Measurements from ENCODE around the gene STX7. TPM values are rescaled to one million over a fixed set of nuclear protein-coding genes. Genes with fewer than 3 reads are reported as not detected.
A peak's percentile ranks its signal among the peaks of the same experiment; 100 is the strongest.

STX7 gene
- total RNA-seq, 1 donor from 2014 or later: 27.8 TPM

DNA sequence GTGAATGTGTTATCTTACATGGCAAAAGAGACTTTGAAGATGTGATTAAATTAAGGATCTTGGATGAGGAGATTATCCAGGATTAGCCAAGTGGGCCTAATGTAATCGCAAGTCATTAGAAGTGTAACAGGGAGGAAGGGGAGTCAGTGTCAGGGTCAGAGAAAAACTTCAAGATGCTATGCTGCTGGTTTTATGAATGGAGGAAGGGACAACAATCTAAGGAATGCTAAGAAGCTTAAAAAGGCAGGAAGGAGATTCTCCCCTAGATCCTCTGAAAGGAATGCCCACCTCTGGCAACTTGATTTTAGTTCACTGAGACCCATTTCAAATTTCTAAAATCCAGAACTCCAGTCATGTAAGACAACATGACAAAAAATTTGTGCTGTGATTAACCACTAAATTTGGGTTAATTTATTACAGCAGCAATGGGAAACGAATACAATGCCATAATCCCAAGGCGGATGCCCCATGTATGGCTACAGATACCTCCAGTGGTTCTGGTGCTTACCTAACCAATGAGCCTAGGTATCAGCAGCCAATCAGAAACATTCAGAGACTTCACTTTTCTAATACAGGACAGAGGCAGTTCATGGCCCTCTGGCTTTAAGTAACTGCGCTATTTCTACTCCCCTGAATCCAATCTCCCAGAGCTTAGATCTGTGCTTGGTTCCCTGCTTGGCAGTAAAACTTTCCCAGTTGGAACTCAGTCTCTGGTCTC is 36.0 kb upstream of the STX7 start:
- TF ChIP-seq EZH2phosphoT487 (IDR thresholded peaks at IDR 0.05) (no peak), EZH2 (IDR thresholded peaks at IDR 0.05) (no peak)
- TF ChIP-seq, protein P1, sequence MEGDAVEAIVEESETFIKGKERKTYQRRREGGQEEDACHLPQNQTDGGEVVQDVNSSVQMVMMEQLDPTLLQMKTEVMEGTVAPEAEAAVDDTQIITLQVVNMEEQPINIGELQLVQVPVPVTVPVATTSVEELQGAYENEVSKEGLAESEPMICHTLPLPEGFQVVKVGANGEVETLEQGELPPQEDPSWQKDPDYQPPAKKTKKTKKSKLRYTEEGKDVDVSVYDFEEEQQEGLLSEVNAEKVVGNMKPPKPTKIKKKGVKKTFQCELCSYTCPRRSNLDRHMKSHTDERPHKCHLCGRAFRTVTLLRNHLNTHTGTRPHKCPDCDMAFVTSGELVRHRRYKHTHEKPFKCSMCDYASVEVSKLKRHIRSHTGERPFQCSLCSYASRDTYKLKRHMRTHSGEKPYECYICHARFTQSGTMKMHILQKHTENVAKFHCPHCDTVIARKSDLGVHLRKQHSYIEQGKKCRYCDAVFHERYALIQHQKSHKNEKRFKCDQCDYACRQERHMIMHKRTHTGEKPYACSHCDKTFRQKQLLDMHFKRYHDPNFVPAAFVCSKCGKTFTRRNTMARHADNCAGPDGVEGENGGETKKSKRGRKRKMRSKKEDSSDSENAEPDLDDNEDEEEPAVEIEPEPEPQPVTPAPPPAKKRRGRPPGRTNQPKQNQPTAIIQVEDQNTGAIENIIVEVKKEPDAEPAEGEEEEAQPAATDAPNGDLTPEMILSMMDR (IDR thresholded peaks at IDR 0.05): no peak
- Histone ChIP-seq H3K36me3 (no peaks in the 10 kb centered on the region), H3K9ac (no peak overlapping the region), H3K4me3 (no peak overlapping the region), H3K27me3 (no peaks in the 10 kb centered on the region), H3F3A (ENCODE audit: low read depth) (no peaks in the 10 kb centered on the region), H3K4me1 (peaks cover 3% of the 10 kb centered on the region), H3K27ac (no peak overlapping the region), H3K4me2 (no peak overlapping the region), H3K9me3 (ENCODE audit: low read depth) (no peaks in the 10 kb centered on the region), H3K79me2 (ENCODE audit: low read depth) (no peaks in the 10 kb centered on the region), H4K20me1 (ENCODE audit: low read depth) (no peaks in the 10 kb centered on the region), H2AFZ (replicated peaks) (no peak overlapping the region)
- H3K9me3 Mint-ChIP-seq: no peaks in the 10 kb centered on the region
- peaks cover 14% of the 10 kb centered on the region for H3K4me1 Mint-ChIP-seq
- H3K36me3 Mint-ChIP-seq: no peaks in the 10 kb centered on the region
- no peak overlapping the region for H3K4me3 Mint-ChIP-seq
- peak; percentile 6 for DNase-seq (ENCODE audit: low spot score)
- peaks cover 5% of the 10 kb centered on the region for H3K27me3 Mint-ChIP-seq (ENCODE audit: insufficient read depth, low read depth)
- H3K27ac Mint-ChIP-seq: no peak overlapping the region

GRCh38 chr6:132544826-132545225 is 31.9 kb upstream of the STX7 start:
- no peak overlapping the region for H3K27ac ChIP-seq

DNA sequence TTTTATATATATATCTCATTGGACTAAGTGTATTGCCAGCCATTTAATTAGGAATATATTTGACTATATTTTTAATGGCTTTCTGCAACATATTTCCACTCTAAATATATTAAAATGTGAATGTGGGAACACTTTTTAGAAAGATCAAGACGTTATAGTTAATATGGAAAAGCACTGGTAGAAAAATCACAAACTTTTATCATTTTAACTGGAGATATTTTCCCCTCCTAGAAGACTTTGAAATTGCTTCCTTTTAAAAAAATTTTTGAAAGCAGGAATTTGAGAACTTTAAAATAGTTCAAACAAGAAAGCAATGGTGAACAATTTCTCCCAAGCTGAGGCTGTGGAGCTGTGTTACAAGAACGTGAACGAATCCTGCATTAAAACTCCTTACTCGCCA is 25.1 kb upstream of the STX7 start, which contains the start of gene TAAR9:
TAAR9 (plus strand) TSS at position 301 of the 400 bp plus-strand sequence; CDS start at position 314, 13 bp downstream.
- H2AFZ ChIP-seq (replicated peaks): no peak within 1 kb of the TSS

More at GRCh38 chr6:132544826-132545225, 31.9 kb upstream of the STX7 start:
- no peaks in the 10 kb centered on the region for H3K9me3 ChIP-seq (ENCODE audit: low read depth)
- no peaks in the 10 kb centered on the region for H3K4me1 ChIP-seq
- Mint-ChIP-seq H3K9me3 (no peaks in the 10 kb centered on the region), H3K4me3 (no peak overlapping the region), H3K4me1 (peaks cover 14% of the 10 kb centered on the region), H3K27ac (no peak overlapping the region), H3K36me3 (no peaks in the 10 kb centered on the region), H3K27me3 (ENCODE audit: insufficient read depth, low read depth) (peaks cover 2% of the 10 kb centered on the region)
- no peak for DNase-seq (ENCODE audit: low spot score)
- no peak overlapping the region for H3K4me3 ChIP-seq
- no peaks in the 10 kb centered on the region for H3K36me3 ChIP-seq
- no peaks in the 10 kb centered on the region for H3K79me2 ChIP-seq (ENCODE audit: low read depth)
- no peaks in the 10 kb centered on the region for H3K27me3 ChIP-seq
- no peak overlapping the region for H2AFZ ChIP-seq (replicated peaks)
- H3K4me2 ChIP-seq: no peak overlapping the region
- no peaks in the 10 kb centered on the region for H3F3A ChIP-seq (ENCODE audit: low read depth)
- H4K20me1 ChIP-seq (ENCODE audit: low read depth): no peaks in the 10 kb centered on the region
- TF ChIP-seq EZH2 (IDR thresholded peaks at IDR 0.05): no peak
- TF ChIP-seq, protein P1 (IDR thresholded peaks at IDR 0.05): no peak
- H3K9ac ChIP-seq: no peak overlapping the region

More for the DNA sequence above, 25.1 kb upstream of the STX7 start, which contains the start of gene TAAR9:
- no peak for DNase-seq (ENCODE audit: low spot score)
- no peaks in the 10 kb centered on the region for H3K79me2 ChIP-seq (ENCODE audit: low read depth)
- H3K36me3 ChIP-seq: no peaks in the 10 kb centered on the region
- no peaks in the 10 kb centered on the region for H3K4me1 ChIP-seq
- Mint-ChIP-seq H3K36me3 (no peaks in the 10 kb centered on the region), H3K27me3 (ENCODE audit: insufficient read depth, low read depth) (peaks cover 3% of the 10 kb centered on the region), H3K27ac (no peak within 1 kb of the TSS), H3K9me3 (peaks cover 16% of the 10 kb centered on the region), H3K4me1 (no peaks in the 10 kb centered on the region), H3K4me3 (no peak within 1 kb of the TSS)
- TF ChIP-seq, protein P1 (IDR thresholded peaks at IDR 0.05): no peak
- TF ChIP-seq EZH2 (IDR thresholded peaks at IDR 0.05) (no peak), EZH2phosphoT487 (IDR thresholded peaks at IDR 0.05) (no peak)
- no peaks in the 10 kb centered on the region for H3K9me3 ChIP-seq (ENCODE audit: low read depth)
- H3K9ac ChIP-seq: no peak within 1 kb of the TSS
- no peaks in the 10 kb centered on the region for H3F3A ChIP-seq (ENCODE audit: low read depth)
- H3K4me2 ChIP-seq: no peak within 1 kb of the TSS
- no peaks in the 10 kb centered on the region for H3K27me3 ChIP-seq
- no peak within 1 kb of the TSS for H3K27ac ChIP-seq
- H3K4me3 ChIP-seq: no peak within 1 kb of the TSS
- no peaks in the 10 kb centered on the region for H4K20me1 ChIP-seq (ENCODE audit: low read depth)

All from neural progenitor cell (in vitro differentiated cells).